ENCODE data around the gene JARID2.

- TF ChIP-seq CTCF (IDR thresholded peaks at IDR 0.05 in 2 of 3, conservative IDR thresholded peaks at IDR 0.05 in 1 of 3; ENCODE audit: insufficient read depth in 2 of 3, low read depth in 1 of 3, low read length in 3 of 3) (no peak), TAF1 (IDR thresholded peaks at IDR 0.05; ENCODE audit: control insufficient read depth, extremely low read depth, insufficient read depth, low read length, severe bottlenecking) (no peak), SIX5 (IDR thresholded peaks at IDR 0.05; ENCODE audit: borderline replicate concordance in 1 of 2, insufficient read depth in 1 of 2, low read depth in 1 of 2, low read length in 2 of 2) (no peak), SIN3A (IDR thresholded peaks at IDR 0.05; ENCODE audit: borderline replicate concordance in 2 of 2, control insufficient read depth in 1 of 2, low read depth in 2 of 2, low read length in 2 of 2) (no peak), MCM5 (IDR thresholded peaks at IDR 0.05; ENCODE audit: low read depth) (no peak), DDX20 (tag; IDR thresholded peaks at IDR 0.05; ENCODE audit: low read depth) (no peak), RBM39 (optimal IDR thresholded peaks at IDR 0.05; ENCODE audit: low read depth, low read length) (no peak), CREB3 (tag; conservative IDR thresholded peaks at IDR 0.05; ENCODE audit: low read depth) (no peak), POLR2A (conservative IDR thresholded peaks at IDR 0.05) (no peak), E2F3 (CRISPR knock-in tag; IDR thresholded peaks at IDR 0.05) (no peak), TEAD1 (CRISPR knock-in tag; IDR thresholded peaks at IDR 0.05) (no peak)
These were observed 131.1 kb downstream of the JARID2 start for GRCh38 chr6:15376900-15377487.

Measured in K562 (cell line).